ENCODE data around the gene DMD.

The DMD gene

DNA sequence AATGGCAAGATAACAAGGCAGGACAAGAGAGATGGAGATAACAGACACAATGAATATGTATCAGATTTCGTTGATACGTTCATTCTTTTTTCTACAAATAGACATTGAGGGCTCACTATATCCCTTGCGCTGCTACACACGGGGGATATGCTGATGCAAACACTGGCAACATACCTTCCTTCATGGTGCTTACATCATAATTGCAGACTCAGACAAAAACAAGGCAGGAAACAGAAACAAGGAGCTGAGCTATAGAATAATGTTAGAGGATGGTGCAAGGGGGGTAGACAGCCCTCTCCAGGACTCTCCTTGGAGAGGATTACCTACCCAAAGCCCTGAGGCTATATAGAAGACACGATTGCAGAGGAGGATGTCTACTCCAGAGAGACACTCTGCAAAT lies 1069.5 kb downstream of the DMD start:
- H3K36me3 ChIP-seq (ENCODE audit: control insufficient read depth, insufficient read depth, low read length) = no peaks in the 10 kb centered on the region
- DNase-seq = no peak
- H3K9me3 ChIP-seq (ENCODE audit: control insufficient read depth, low read length) = no peaks in the 10 kb centered on the region
- no peaks in the 10 kb centered on the region for H3K4me1 ChIP-seq (ENCODE audit: control insufficient read depth, insufficient read depth, low read length, poor library complexity, severe bottlenecking)
- H3K4me3 ChIP-seq (ENCODE audit: insufficient read depth, low read depth, low read length, poor library complexity, severe bottlenecking) = no peak overlapping the region
- no peaks in the 10 kb centered on the region for H3K27me3 ChIP-seq (replicated peaks; ENCODE audit: control insufficient read depth, insufficient read depth, low read length, poor library complexity, severe bottlenecking)
- no peak overlapping the region for H3K27ac ChIP-seq (ENCODE audit: insufficient read depth, low read length, poor library complexity, severe bottlenecking)

DNA sequence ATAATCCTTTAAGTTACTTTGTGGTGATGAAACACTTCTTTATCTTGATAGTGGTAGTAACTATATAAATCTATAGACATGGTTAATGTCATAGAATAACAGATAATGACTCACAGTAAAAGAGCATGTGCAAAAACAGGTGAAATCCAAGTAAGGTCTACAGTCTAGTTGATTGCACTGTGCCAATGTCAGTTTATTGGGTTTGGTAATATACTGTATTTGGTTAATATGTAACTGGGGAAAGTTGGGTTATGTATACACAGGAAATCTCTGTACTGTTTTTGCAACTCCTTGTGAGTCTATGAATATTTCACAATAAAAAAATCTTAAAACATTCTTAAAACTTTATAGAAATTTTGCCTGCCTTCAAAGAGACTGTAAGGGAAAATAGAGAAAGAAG lies 1071.9 kb downstream of the DMD start:
- no peaks in the 10 kb centered on the region for H3K36me3 ChIP-seq (ENCODE audit: control insufficient read depth, insufficient read depth, low read length)
- H3K4me1 ChIP-seq (ENCODE audit: control insufficient read depth, insufficient read depth, low read length, poor library complexity, severe bottlenecking) = no peaks in the 10 kb centered on the region
- no peak for DNase-seq
- H3K27me3 ChIP-seq (replicated peaks; ENCODE audit: control insufficient read depth, insufficient read depth, low read length, poor library complexity, severe bottlenecking) = no peaks in the 10 kb centered on the region
- H3K27ac ChIP-seq (ENCODE audit: insufficient read depth, low read length, poor library complexity, severe bottlenecking) = no peak overlapping the region
- no peaks in the 10 kb centered on the region for H3K9me3 ChIP-seq (ENCODE audit: control insufficient read depth, low read length)
- no peak overlapping the region for H3K4me3 ChIP-seq (ENCODE audit: insufficient read depth, low read depth, low read length, poor library complexity, severe bottlenecking)

DNA sequence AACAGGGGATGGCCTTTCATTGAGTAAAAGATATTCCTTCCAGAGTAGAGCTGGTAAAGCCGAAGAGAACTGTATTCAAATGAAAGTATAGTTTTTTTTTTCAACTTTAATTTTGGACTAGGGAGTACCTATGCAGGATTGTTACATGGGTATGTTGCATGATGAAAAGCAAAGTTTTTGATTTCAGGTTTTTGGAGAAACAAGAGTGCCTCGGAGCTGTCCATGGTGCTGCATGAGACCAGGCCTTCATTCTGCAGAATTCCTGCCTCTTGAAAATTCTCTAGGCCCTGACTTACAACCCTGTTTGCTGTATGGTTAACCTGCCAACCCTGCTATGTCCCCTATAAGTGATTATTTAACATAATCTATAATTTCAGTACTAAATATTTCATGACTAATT lies 1073.8 kb downstream of the DMD start:
- no peaks in the 10 kb centered on the region for H3K4me1 ChIP-seq (ENCODE audit: control insufficient read depth, insufficient read depth, low read length, poor library complexity, severe bottlenecking)
- H3K27me3 ChIP-seq (replicated peaks; ENCODE audit: control insufficient read depth, insufficient read depth, low read length, poor library complexity, severe bottlenecking) = no peaks in the 10 kb centered on the region
- H3K27ac ChIP-seq (ENCODE audit: insufficient read depth, low read length, poor library complexity, severe bottlenecking) = no peak overlapping the region
- DNase-seq = no peak
- H3K36me3 ChIP-seq (ENCODE audit: control insufficient read depth, insufficient read depth, low read length) = no peaks in the 10 kb centered on the region
- H3K4me3 ChIP-seq (ENCODE audit: insufficient read depth, low read depth, low read length, poor library complexity, severe bottlenecking) = no peak overlapping the region
- no peaks in the 10 kb centered on the region for H3K9me3 ChIP-seq (ENCODE audit: control insufficient read depth, low read length)

- DNase-seq = no peak
Observed at GRCh38 chrX:32126997-32127396, 1084.4 kb downstream of the DMD start.

DNA sequence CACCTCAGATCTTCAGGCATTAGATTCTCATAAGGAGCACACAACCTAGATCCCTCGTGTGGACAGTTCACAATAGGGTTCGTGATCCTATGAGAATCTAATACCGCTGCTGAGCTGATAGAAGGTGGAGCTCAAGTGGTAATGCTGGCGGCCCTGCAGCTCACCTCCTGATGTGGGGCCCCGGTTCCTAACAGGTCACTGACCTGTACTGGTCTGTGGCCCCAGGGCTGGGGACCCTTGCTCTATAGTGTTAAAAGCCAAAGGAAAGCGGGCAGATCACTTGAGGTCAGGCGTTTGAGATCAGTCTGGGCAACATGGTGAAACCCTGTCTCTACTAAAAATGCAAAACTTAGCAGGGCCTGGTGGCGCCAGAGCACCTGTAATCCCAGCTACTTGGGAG lies 1092.5 kb downstream of the DMD start:
- H3K27me3 ChIP-seq (replicated peaks; ENCODE audit: control insufficient read depth, insufficient read depth, low read length, poor library complexity, severe bottlenecking) = no peaks in the 10 kb centered on the region
- H3K27ac ChIP-seq (ENCODE audit: insufficient read depth, low read length, poor library complexity, severe bottlenecking) = no peak overlapping the region
- H3K9me3 ChIP-seq (ENCODE audit: control insufficient read depth, low read length) = no peaks in the 10 kb centered on the region
- H3K36me3 ChIP-seq (ENCODE audit: control insufficient read depth, insufficient read depth, low read length) = no peaks in the 10 kb centered on the region
- H3K4me1 ChIP-seq (ENCODE audit: control insufficient read depth, insufficient read depth, low read length, poor library complexity, severe bottlenecking) = no peaks in the 10 kb centered on the region
- DNase-seq = no peak
- H3K4me3 ChIP-seq (ENCODE audit: insufficient read depth, low read depth, low read length, poor library complexity, severe bottlenecking) = no peak overlapping the region

More at GRCh38 chrX:32126997-32127396, 1084.4 kb downstream of the DMD start:
- Histone ChIP-seq H3K36me3 (ENCODE audit: control insufficient read depth, insufficient read depth, low read length) (no peaks in the 10 kb centered on the region), H3K4me1 (ENCODE audit: control insufficient read depth, insufficient read depth, low read length, poor library complexity, severe bottlenecking) (no peaks in the 10 kb centered on the region), H3K27ac (ENCODE audit: insufficient read depth, low read length, poor library complexity, severe bottlenecking) (no peak overlapping the region), H3K9me3 (ENCODE audit: control insufficient read depth, low read length) (no peaks in the 10 kb centered on the region), H3K4me3 (ENCODE audit: insufficient read depth, low read depth, low read length, poor library complexity, severe bottlenecking) (no peak overlapping the region), H3K27me3 (replicated peaks; ENCODE audit: control insufficient read depth, insufficient read depth, low read length, poor library complexity, severe bottlenecking) (no peaks in the 10 kb centered on the region)

GRCh38 chrX:32116047-32116446 lies 1095.3 kb downstream of the DMD start:
- H3K9me3 ChIP-seq (ENCODE audit: control insufficient read depth, low read length) = no peaks in the 10 kb centered on the region
- no peaks in the 10 kb centered on the region for H3K27me3 ChIP-seq (replicated peaks; ENCODE audit: control insufficient read depth, insufficient read depth, low read length, poor library complexity, severe bottlenecking)
- DNase-seq = no peak
- H3K4me1 ChIP-seq (ENCODE audit: control insufficient read depth, insufficient read depth, low read length, poor library complexity, severe bottlenecking) = no peaks in the 10 kb centered on the region
- H3K4me3 ChIP-seq (ENCODE audit: insufficient read depth, low read depth, low read length, poor library complexity, severe bottlenecking) = no peak overlapping the region
- H3K36me3 ChIP-seq (ENCODE audit: control insufficient read depth, insufficient read depth, low read length) = no peaks in the 10 kb centered on the region
- H3K27ac ChIP-seq (ENCODE audit: insufficient read depth, low read length, poor library complexity, severe bottlenecking) = no peak overlapping the region

GRCh38 chrX:32087663-32088062 lies 1123.7 kb downstream of the DMD start:
- no peaks in the 10 kb centered on the region for H3K36me3 ChIP-seq (ENCODE audit: control insufficient read depth, insufficient read depth, low read length)
- no peaks in the 10 kb centered on the region for H3K27me3 ChIP-seq (replicated peaks; ENCODE audit: control insufficient read depth, insufficient read depth, low read length, poor library complexity, severe bottlenecking)
- no peak overlapping the region for H3K4me3 ChIP-seq (ENCODE audit: insufficient read depth, low read depth, low read length, poor library complexity, severe bottlenecking)
- H3K27ac ChIP-seq (ENCODE audit: insufficient read depth, low read length, poor library complexity, severe bottlenecking) = no peak overlapping the region
- H3K4me1 ChIP-seq (ENCODE audit: control insufficient read depth, insufficient read depth, low read length, poor library complexity, severe bottlenecking) = no peaks in the 10 kb centered on the region
- no peak for DNase-seq
- H3K9me3 ChIP-seq (ENCODE audit: control insufficient read depth, low read length) = no peaks in the 10 kb centered on the region

GRCh38 chrX:32084757-32085156 lies 1126.6 kb downstream of the DMD start:
- Histone ChIP-seq H3K27me3 (replicated peaks; ENCODE audit: control insufficient read depth, insufficient read depth, low read length, poor library complexity, severe bottlenecking) (no peaks in the 10 kb centered on the region), H3K4me3 (ENCODE audit: insufficient read depth, low read depth, low read length, poor library complexity, severe bottlenecking) (no peak overlapping the region), H3K4me1 (ENCODE audit: control insufficient read depth, insufficient read depth, low read length, poor library complexity, severe bottlenecking) (no peaks in the 10 kb centered on the region), H3K9me3 (ENCODE audit: control insufficient read depth, low read length) (no peaks in the 10 kb centered on the region), H3K36me3 (ENCODE audit: control insufficient read depth, insufficient read depth, low read length) (no peaks in the 10 kb centered on the region), H3K27ac (ENCODE audit: insufficient read depth, low read length, poor library complexity, severe bottlenecking) (no peak overlapping the region)
- DNase-seq = no peak

- no peaks in the 10 kb centered on the region for H3K36me3 ChIP-seq (ENCODE audit: control insufficient read depth, insufficient read depth, low read length)
- no peaks in the 10 kb centered on the region for H3K4me1 ChIP-seq (ENCODE audit: control insufficient read depth, insufficient read depth, low read length, poor library complexity, severe bottlenecking)
- no peak overlapping the region for H3K4me3 ChIP-seq (ENCODE audit: insufficient read depth, low read depth, low read length, poor library complexity, severe bottlenecking)
- H3K9me3 ChIP-seq (ENCODE audit: control insufficient read depth, low read length) = no peaks in the 10 kb centered on the region
- H3K27ac ChIP-seq (ENCODE audit: insufficient read depth, low read length, poor library complexity, severe bottlenecking) = no peak overlapping the region
- no peaks in the 10 kb centered on the region for H3K27me3 ChIP-seq (replicated peaks; ENCODE audit: control insufficient read depth, insufficient read depth, low read length, poor library complexity, severe bottlenecking)
- DNase-seq = no peak
Observed at GRCh38 chrX:32048285-32048684, 1163.1 kb downstream of the DMD start.

GRCh38 chrX:32045149-32045548 lies 1166.2 kb downstream of the DMD start:
- Histone ChIP-seq H3K27me3 (replicated peaks; ENCODE audit: control insufficient read depth, insufficient read depth, low read length, poor library complexity, severe bottlenecking) (no peaks in the 10 kb centered on the region), H3K9me3 (ENCODE audit: control insufficient read depth, low read length) (no peaks in the 10 kb centered on the region), H3K4me3 (ENCODE audit: insufficient read depth, low read depth, low read length, poor library complexity, severe bottlenecking) (no peak overlapping the region), H3K4me1 (ENCODE audit: control insufficient read depth, insufficient read depth, low read length, poor library complexity, severe bottlenecking) (no peaks in the 10 kb centered on the region), H3K36me3 (ENCODE audit: control insufficient read depth, insufficient read depth, low read length) (no peaks in the 10 kb centered on the region), H3K27ac (ENCODE audit: insufficient read depth, low read length, poor library complexity, severe bottlenecking) (no peak overlapping the region)
- DNase-seq = no peak

DNA sequence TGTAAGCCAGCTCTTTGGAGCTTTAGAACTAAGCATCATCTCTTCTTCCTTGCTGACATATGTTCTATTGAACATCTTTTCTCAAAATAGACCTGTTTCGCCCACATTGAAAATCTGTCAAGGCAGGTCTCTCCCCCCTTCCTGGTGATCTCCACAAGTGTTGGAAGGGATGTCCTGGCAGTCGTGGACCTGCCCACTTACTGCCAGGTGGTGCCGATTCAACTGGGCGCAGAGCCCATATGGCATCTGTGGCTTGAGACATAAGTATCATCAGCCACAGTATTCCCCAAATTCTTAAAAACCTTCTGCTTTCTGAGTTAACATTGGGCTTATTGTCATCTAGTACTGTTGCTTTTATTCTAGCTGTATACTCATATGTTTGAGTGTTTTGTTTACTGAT lies 1170.2 kb downstream of the DMD start:
- no peak for DNase-seq
- no peaks in the 10 kb centered on the region for H3K4me1 ChIP-seq (ENCODE audit: control insufficient read depth, insufficient read depth, low read length, poor library complexity, severe bottlenecking)
- H3K27me3 ChIP-seq (replicated peaks; ENCODE audit: control insufficient read depth, insufficient read depth, low read length, poor library complexity, severe bottlenecking) = no peaks in the 10 kb centered on the region

More for the DNA sequence above, 1170.2 kb downstream of the DMD start:
- no peaks in the 10 kb centered on the region for H3K36me3 ChIP-seq (ENCODE audit: control insufficient read depth, insufficient read depth, low read length)
- no peak overlapping the region for H3K4me3 ChIP-seq (ENCODE audit: insufficient read depth, low read depth, low read length, poor library complexity, severe bottlenecking)
- H3K9me3 ChIP-seq (ENCODE audit: control insufficient read depth, low read length) = no peaks in the 10 kb centered on the region
- no peak overlapping the region for H3K27ac ChIP-seq (ENCODE audit: insufficient read depth, low read length, poor library complexity, severe bottlenecking)
